ENCODE results near the gene FTO. TPM values are rescaled to one million over a fixed set of nuclear protein-coding genes. Genes with fewer than 3 reads are reported as not detected.
"Not testable (repeated sequence)": the region's sequence is repeated elsewhere in the genome, so short reads cannot be mapped to it uniquely, and the experiment has no call there.

Gene FTO
- total RNA-seq, 1 donor from 2014 or later: 75.6 TPM

- intact Hi-C loops (cut with DNase I): no loop called here
- no peaks in the 10 kb centered on the region for H3K9me3 ChIP-seq
- ATAC-seq (no peak), DNase-seq (no peak)
- H3K36me3 ChIP-seq: no peaks in the 10 kb centered on the region
- no peaks in the 10 kb centered on the region for H3K27me3 ChIP-seq
- no peaks in the 10 kb centered on the region for H3K4me1 ChIP-seq
- no peak overlapping the region for H3K27ac ChIP-seq
- no peak overlapping the region for H3K4me3 ChIP-seq
- TF ChIP-seq CTCF (IDR thresholded peaks at IDR 0.05): no peak
Measured at GRCh38 chr16:53839150-53839549, 135.2 kb downstream of the FTO start.

DNA sequence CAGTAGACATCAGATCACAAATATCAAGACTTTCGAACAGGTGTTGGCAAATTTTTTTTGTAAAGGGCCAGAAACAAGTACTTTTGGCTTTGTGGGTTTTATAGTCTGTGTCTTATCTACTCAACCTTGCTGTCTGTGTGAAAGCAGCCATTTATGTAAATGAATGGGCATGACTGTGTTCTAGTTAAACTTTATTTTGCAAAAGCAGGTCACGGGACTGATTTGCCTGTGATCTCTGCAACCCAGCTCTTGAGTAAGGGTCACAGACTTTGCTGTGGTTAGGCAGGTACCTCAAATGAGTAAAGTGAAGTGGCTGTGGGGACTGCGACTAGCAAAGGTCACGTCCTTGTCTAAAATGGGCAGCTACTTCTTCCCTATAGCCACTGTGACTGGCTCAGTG, 136.5 kb downstream of the FTO start:
- H3K4me1 ChIP-seq: no peaks in the 10 kb centered on the region
- TF ChIP-seq CTCF (IDR thresholded peaks at IDR 0.05): no peak

GRCh38 chr16:53841884-53842283, 137.9 kb downstream of the FTO start:
- H3K4me3 ChIP-seq: no peak overlapping the region
- H3K9me3 ChIP-seq: no peaks in the 10 kb centered on the region
- intact Hi-C loops (cut with DNase I): no loop called here
- peaks cover 4% of the 10 kb centered on the region for H3K36me3 ChIP-seq
- TF ChIP-seq CTCF (IDR thresholded peaks at IDR 0.05): no peak
- ATAC-seq (no peak), DNase-seq (no peak)
- no peaks in the 10 kb centered on the region for H3K27me3 ChIP-seq
- H3K4me1 ChIP-seq: no peaks in the 10 kb centered on the region
- H3K27ac ChIP-seq: no peak overlapping the region

More for the DNA sequence above, 136.5 kb downstream of the FTO start:
- Histone ChIP-seq H3K4me3 (no peak overlapping the region), H3K27me3 (no peaks in the 10 kb centered on the region), H3K36me3 (no peaks in the 10 kb centered on the region), H3K27ac (no peak overlapping the region), H3K9me3 (no peaks in the 10 kb centered on the region)
- ATAC-seq: no peak
- intact Hi-C loops (cut with DNase I): no loop called here
- no peak for DNase-seq

- ATAC-seq: no peak
- TF ChIP-seq CTCF (IDR thresholded peaks at IDR 0.05): no peak
- no peak for DNase-seq
- Histone ChIP-seq H3K27ac (no peak overlapping the region), H3K4me1 (no peaks in the 10 kb centered on the region), H3K4me3 (no peak overlapping the region), H3K36me3 (peaks cover 4% of the 10 kb centered on the region), H3K9me3 (no peaks in the 10 kb centered on the region), H3K27me3 (no peaks in the 10 kb centered on the region)
- intact Hi-C loops (cut with DNase I): no loop called here
Measured at GRCh38 chr16:53843084-53843483, 139.1 kb downstream of the FTO start.

DNA sequence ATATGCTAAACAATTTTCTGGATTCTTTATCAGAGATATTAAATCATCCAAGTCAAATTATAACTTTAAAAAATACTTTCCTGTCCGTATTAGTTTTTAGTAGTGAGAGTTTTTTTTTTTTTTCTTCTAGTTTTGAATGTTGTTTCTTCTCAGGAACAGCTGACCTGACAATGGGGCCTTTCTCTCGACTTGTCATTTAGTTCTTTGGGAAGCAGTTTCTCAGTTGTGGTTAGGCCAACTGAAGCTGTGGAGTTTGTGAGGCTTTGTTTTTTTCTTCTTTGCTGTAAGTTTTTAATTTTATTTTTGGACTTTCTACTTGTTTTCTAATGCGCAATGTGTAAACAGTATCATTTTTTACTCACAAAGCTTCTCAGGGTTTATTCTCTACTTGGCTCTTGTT, 140.8 kb downstream of the FTO start:
- TF ChIP-seq CTCF (IDR thresholded peaks at IDR 0.05): no peak
- no peaks in the 10 kb centered on the region for H3K9me3 ChIP-seq
- no peak overlapping the region for H3K27ac ChIP-seq
- H3K4me1 ChIP-seq: no peaks in the 10 kb centered on the region
- no peak for DNase-seq
- H3K4me3 ChIP-seq: no peak overlapping the region
- peaks cover 4% of the 10 kb centered on the region for H3K36me3 ChIP-seq
- intact Hi-C loops (cut with DNase I): no loop called here
- H3K27me3 ChIP-seq: no peaks in the 10 kb centered on the region
- ATAC-seq: no peak

DNA sequence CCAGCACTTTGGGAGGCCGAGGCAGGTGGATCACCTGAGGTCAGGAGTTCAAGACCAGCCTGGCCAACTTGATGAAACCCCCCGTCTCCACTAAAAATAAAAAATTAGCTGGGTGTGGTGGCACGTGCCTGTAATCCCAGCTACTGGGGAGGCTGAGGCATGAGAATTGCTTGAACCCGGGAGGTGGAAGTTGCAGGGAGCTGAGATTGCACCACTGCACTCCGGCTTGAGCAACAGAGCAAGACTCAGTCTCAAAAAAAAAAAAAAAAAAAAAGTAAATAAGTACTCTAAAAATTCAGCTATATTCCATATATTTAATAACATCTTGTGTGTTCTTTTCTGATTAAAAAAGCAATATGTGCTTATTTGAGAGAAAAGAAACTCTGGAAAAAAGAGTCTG, 142.6 kb downstream of the FTO start:
- H3K4me3 ChIP-seq; H3K36me3 ChIP-seq; H3K27me3 ChIP-seq; H3K27ac ChIP-seq; H3K4me1 ChIP-seq; intact Hi-C loops (cut with DNase I); DNase-seq; ATAC-seq; H3K9me3 ChIP-seq: not testable (repeated sequence)

Measured in upper lobe of right lung (tissue), 1 donor.